AG04449 (cell line): ENCODE measurements around the gene GALNT2.

Experiments
- CTCF ChIA-PET: fragments of 350-600 bp; formaldehyde crosslinking; extraction: SDS; loops from one replicate; lab custom pipeline; 2021; ENCODE audit warnings: antibody characterized with exemption; lab: Yijun Ruan, JAX
- POLR2A ChIA-PET: fragments of 400-600, 350-600 bp; formaldehyde crosslinking; extraction: SDS; loops from one replicate; lab custom pipeline; 2020; ENCODE audit warnings: antibody characterized with exemption, inconsistent platforms; lab: Yijun Ruan, JAX
- DNase-seq: peaks from one replicate; pipeline ENCODE4 v3.0.0-alpha.2; 2010; ENCODE audit warnings: low read depth, low spot score
- H3K4me3 ChIP-seq: 2 replicates; pipeline ENCODE4 v1.5.1; 2011; ENCODE audit warnings: low read depth, mild to moderate bottlenecking, control low read depth, low read length
- TF ChIP-seq, protein P1 (sequence below): IDR thresholded peaks from one replicate; pipeline ENCODE4 v1.5.1; 2011; ENCODE audit warnings: mild to moderate bottlenecking, moderate library complexity, low read length, control low read depth, inconsistent platforms; ENCODE audit not compliant: insufficient read depth; ENCODE audit errors: missing control alignments

Gene GALNT2

DNA sequence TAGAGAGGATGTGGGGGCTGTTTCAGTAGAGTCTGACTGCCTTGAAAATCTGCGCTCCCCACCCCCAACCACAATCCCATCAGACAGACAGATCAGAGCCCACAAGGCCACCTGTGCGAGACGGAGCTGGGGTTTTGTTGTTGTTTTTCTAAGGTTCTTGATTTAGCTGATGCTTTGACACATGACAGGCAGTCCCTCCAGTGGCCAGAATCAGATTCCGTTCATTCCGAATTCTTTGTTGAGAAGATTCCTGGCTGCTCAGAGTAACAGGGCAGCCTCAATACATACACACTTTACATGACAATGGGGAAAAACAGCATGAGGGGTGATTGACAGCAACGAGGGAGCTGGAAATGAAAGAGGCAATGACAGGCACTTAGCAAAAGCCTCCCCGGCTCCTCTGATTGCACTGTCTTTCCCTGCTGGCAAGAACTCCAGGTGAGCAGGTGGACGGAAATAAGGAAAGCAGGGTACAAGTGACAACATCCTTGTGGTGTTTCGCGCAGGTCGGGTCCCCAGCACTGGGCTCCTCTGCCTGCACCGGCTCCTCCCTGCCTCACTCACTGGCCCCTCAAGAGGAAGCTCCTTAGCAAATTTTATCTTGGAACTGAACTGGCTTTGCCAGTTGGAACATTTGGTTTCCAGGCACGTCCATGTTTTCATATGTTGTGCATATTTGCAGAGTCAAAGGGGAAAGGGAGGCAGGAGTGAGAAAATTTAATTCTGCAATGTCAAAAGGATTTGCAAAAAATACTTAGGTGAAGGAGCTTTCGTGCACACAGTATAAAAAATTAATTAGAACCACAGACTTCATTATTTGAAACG, 210.4 kb downstream of the GALNT2 start:
- CTCF ChIA-PET: interaction anchor here (1.1 to 2.0 kb wide), 3 partner anchors 10 to 616 kb away, joined by 3 to 7 read pairs (median 5); no protein-coding TSS in a partner anchor
- POLR2A ChIA-PET: no interaction called here
- TF ChIP-seq, protein P1, sequence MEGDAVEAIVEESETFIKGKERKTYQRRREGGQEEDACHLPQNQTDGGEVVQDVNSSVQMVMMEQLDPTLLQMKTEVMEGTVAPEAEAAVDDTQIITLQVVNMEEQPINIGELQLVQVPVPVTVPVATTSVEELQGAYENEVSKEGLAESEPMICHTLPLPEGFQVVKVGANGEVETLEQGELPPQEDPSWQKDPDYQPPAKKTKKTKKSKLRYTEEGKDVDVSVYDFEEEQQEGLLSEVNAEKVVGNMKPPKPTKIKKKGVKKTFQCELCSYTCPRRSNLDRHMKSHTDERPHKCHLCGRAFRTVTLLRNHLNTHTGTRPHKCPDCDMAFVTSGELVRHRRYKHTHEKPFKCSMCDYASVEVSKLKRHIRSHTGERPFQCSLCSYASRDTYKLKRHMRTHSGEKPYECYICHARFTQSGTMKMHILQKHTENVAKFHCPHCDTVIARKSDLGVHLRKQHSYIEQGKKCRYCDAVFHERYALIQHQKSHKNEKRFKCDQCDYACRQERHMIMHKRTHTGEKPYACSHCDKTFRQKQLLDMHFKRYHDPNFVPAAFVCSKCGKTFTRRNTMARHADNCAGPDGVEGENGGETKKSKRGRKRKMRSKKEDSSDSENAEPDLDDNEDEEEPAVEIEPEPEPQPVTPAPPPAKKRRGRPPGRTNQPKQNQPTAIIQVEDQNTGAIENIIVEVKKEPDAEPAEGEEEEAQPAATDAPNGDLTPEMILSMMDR: no peak

DNA sequence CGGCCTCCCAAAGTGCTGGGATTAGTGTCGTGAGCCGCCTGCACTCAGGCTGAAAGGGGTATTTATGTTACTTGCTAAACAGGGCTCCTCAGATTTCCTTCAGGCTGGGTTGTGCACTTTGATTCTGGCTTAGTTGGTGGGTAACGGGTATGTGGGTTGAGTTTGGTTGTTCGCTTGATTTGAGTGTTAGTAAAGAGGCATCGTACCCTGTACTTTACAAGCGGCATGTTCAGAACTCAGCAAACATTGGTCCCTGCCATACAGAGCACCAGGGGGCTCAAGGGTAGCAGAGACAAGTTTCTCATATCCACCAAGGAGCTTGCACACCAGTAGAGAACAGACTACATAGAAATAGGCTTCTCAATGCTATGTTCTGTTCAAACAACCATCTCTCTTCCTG, 211.3 kb downstream of the GALNT2 start:
- no peak overlapping the region for H3K4me3 ChIP-seq
- no peak for DNase-seq
- TF ChIP-seq, protein P1: no peak
- ChIA-PET CTCF (interaction anchor here (1.1 to 2.0 kb wide), 3 partner anchors 11 to 617 kb away, joined by 3 to 7 read pairs (median 5); no protein-coding TSS in a partner anchor), POLR2A (no interaction called here)

More for the DNA sequence above, 210.4 kb downstream of the GALNT2 start:
- no peak for DNase-seq
- no peak overlapping the region for H3K4me3 ChIP-seq

DNA sequence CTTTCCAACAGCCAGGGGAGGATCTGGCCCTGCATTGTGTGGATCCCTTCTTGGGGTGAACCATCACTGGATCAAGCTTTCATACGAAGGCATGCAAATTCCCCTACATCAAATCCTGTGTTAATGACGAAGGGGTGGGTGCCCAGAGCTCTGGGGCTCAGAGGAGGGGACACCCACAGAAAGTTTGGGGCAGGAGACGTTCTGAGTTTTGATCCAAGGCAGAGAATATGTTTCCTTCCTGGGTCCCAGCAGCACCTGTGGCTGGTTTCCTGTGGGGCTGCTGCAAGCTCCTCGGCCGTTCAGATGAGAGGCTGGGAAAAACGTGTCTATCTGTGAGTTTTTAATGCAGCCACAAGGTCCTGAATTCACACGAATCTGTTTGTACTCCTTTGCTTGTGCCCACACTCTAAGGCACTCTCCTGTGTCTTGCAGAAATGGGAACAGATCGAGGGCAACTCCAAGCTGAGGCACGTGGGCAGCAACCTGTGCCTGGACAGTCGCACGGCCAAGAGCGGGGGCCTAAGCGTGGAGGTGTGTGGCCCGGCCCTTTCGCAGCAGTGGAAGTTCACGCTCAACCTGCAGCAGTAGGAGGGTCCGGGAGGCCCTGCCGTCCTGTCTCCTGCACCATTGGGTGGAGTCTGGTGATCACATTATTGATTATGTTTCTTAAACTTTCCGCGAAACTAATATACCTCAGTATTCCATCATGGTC, 212.0 kb downstream of the GALNT2 start:
- no peak overlapping the region for H3K4me3 ChIP-seq
- CTCF ChIA-PET: no interaction called here
- no peak for DNase-seq
- POLR2A ChIA-PET: no interaction called here
- TF ChIP-seq, protein P1: no peak

DNA sequence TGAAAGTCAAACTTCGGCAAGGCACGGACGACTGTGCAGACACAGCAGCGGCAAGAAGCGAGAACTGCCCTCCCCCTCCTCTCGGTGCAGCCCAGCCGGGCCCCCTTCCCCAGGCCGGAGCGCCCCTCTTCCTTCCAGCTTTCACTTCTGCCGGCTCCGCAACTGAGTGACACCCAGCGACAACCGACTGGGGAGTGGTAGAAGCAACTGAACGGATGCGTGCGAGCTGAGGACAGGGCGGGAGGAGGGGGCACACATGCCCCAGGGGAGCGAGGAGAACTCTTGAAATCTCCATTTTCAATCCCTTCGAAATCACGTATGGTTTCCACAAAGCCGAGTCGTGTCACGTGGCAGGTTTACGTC, 212.5 kb downstream of the GALNT2 start:
- CTCF ChIA-PET: no interaction called here
- H3K4me3 ChIP-seq: no peak overlapping the region
- POLR2A ChIA-PET: no interaction called here
- DNase-seq: no peak
- TF ChIP-seq, protein P1: no peak

DNA sequence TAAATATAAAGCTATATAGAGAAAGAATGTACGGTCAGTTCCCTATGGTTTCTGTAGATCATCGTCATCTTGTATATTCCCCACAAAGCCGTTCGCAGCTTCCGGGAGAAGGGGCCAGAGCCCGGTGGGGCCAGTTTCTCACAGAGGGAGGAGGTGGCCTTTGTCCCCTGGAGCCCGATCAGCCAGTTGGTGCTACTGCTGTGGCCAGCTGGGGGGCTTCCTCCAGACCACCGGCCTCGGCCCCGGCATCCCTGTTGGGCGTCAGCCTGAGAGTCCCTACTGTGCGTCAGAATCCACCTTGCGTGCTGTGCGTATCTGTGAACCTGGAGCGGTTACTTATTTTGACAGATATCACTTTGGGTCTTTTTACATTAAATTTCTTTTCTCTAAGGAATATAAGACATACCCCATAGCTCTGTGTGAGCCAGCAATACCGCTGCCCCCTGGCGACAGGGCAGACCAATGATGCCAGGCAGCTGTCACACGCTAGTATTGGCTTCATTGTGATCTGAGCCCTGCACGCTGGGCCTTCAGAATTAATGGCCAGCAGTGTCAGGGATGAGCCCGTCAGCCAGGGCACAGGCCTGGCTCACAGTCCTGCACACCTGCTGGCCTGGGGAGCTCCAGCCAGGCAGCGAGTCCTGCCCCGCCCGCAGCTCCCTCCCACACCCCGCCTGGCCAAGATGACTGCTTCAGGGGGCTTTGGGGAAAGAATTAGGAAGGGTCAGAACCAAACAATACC, 213.2 kb downstream of the GALNT2 start:
- CTCF ChIA-PET: no interaction called here

More for the DNA sequence above, 213.2 kb downstream of the GALNT2 start:
- DNase-seq: no peak
- TF ChIP-seq, protein P1: no peak
- POLR2A ChIA-PET: no interaction called here
- no peak overlapping the region for H3K4me3 ChIP-seq
